IMR-90 (cell line): ENCODE measurements around the gene NAGLU. TPM values are rescaled to one million over a fixed set of nuclear protein-coding genes. Genes with fewer than 3 reads are reported as not detected.

Experiments
- ATAC-seq: fragments of 200-7000 bp; cut with Tn5 transposase; 2 replicates; pipeline ENCODE4 v1.9.1; 2020; ENCODE audit warnings: low read depth, mild to moderate bottlenecking, moderate library complexity
- BruUV-seq: library from RNA; stranded (reverse); fragments of 400-500 nt; replicated peaks from 2 replicates; lab custom pipeline; 2021; lab: Mats Ljungman, UMichigan
- CTCF ChIA-PET: fragments of 300-600 bp; formaldehyde crosslinking; extraction: SDS; loops from one replicate; lab custom pipeline; 2021; ENCODE audit warnings: antibody characterized with exemption; lab: Yijun Ruan, JAX
- POLR2A ChIA-PET: fragments of 300-600 bp; sonication (Branson Sonifier 250); formaldehyde crosslinking; loops from one replicate; lab custom pipeline; 2022; ENCODE audit warnings: antibody characterized with exemption; ENCODE audit not compliant: unreplicated experiment; lab: Charles Lee
- DNase-seq: peaks from one replicate; pipeline ENCODE4 v3.0.0; 2013
- H2AFZ ChIP-seq: replicated peaks from 2 replicates; pipeline ENCODE3; 2013; ENCODE audit warnings: low read length, mild to moderate bottlenecking; ENCODE audit not compliant: poor library complexity
- H2AK5ac ChIP-seq: 2 replicates; pipeline ENCODE4 v1.6.1; 2013; ENCODE audit warnings: low read depth, low read length, inconsistent platforms
- H2AK9ac ChIP-seq: replicated peaks from 2 replicates; pipeline ENCODE3; 2013; ENCODE audit warnings: mild to moderate bottlenecking, low read depth, low read length, moderate library complexity; ENCODE audit not compliant: poor library complexity
- H2BK120ac ChIP-seq: 2 replicates; pipeline ENCODE4 v1.6.1; 2013; ENCODE audit warnings: low read depth, low read length, inconsistent platforms
- H2BK15ac ChIP-seq: 3 replicates; pipeline ENCODE4 v1.6.1; 2013; ENCODE audit warnings: low read depth, low read length, inconsistent platforms
- H2BK20ac ChIP-seq: 2 replicates; pipeline ENCODE4 v1.6.1; 2013; ENCODE audit warnings: low read depth, mild to moderate bottlenecking, inconsistent platforms, low read length, moderate library complexity
- H2BK5ac ChIP-seq: 2 replicates; pipeline ENCODE4 v1.6.1; 2013; ENCODE audit warnings: mild to moderate bottlenecking, low read depth, low read length, inconsistent platforms; ENCODE audit not compliant: poor library complexity, severe bottlenecking
- H3K14ac ChIP-seq: replicated peaks from 2 replicates; pipeline ENCODE4 v1.6.1; 2013; ENCODE audit warnings: low read depth, low read length, inconsistent platforms
- H3K18ac ChIP-seq: 2 replicates; pipeline ENCODE4 v1.6.1; 2013; ENCODE audit warnings: low read depth, low read length, control low read depth
- H3K23ac ChIP-seq: 2 replicates; pipeline ENCODE4 v1.6.1; 2013; ENCODE audit warnings: low read depth, low read length, inconsistent platforms
- H3K27ac ChIP-seq: 2 replicates; pipeline ENCODE4 v1.5.1; 2013; ENCODE audit warnings: mild to moderate bottlenecking, control low read depth, low read length; ENCODE audit not compliant: insufficient read depth
- H3K27me3 ChIP-seq: 2 replicates; pipeline ENCODE4 v1.6.1; 2013; ENCODE audit warnings: low read length; ENCODE audit not compliant: control insufficient read depth, insufficient read depth
- H3K36me3 ChIP-seq: 2 replicates; pipeline ENCODE4 v1.6.1; 2013; ENCODE audit warnings: low read length, mixed read lengths; ENCODE audit not compliant: control insufficient read depth, insufficient read depth
- H3K4ac ChIP-seq: 2 replicates; pipeline ENCODE4 v1.6.1; 2013; ENCODE audit warnings: low read depth, low read length, inconsistent platforms
- H3K4me1 ChIP-seq: 2 replicates; pipeline ENCODE4 v1.6.1; 2013; ENCODE audit warnings: low read length, mixed read lengths; ENCODE audit not compliant: control insufficient read depth, insufficient read depth
- H3K4me2 ChIP-seq: 2 replicates; pipeline ENCODE4 v1.6.1; 2013; ENCODE audit warnings: low read depth, mild to moderate bottlenecking, control low read depth, low read length, moderate library complexity
- H3K4me3 ChIP-seq: 2 replicates; pipeline ENCODE4 v1.5.1; 2013; ENCODE audit warnings: low read depth, mild to moderate bottlenecking, control low read depth, low read length, moderate library complexity; ENCODE audit not compliant: insufficient read depth
- H3K56ac ChIP-seq: 2 replicates; pipeline ENCODE4 v1.6.1; 2013; ENCODE audit warnings: low read length, inconsistent platforms; ENCODE audit not compliant: insufficient read depth; ENCODE audit errors: extremely low read depth
- H3K79me1 ChIP-seq, 2 experiments: 2 replicates each; pipeline ENCODE4 v1.6.1; 2013; ENCODE audit warnings: low read length in 2 of 2, inconsistent platforms in 1 of 2, low read depth in 1 of 2
- H3K9ac ChIP-seq: 2 replicates; pipeline ENCODE4 v1.6.1; 2013; ENCODE audit warnings: low read depth, low read length, control low read depth
- H3K9me1 ChIP-seq: 2 replicates; pipeline ENCODE4 v1.6.1; 2013; ENCODE audit warnings: low read length, inconsistent platforms; ENCODE audit not compliant: insufficient read depth
- H3K9me3 ChIP-seq: 2 replicates; pipeline ENCODE4 v1.6.1; 2013; ENCODE audit warnings: low read length; ENCODE audit not compliant: control insufficient read depth, insufficient read depth
- H4K20me1 ChIP-seq: 2 replicates; pipeline ENCODE4 v1.6.1; 2013; ENCODE audit warnings: low read length, inconsistent platforms; ENCODE audit not compliant: insufficient read depth
- H4K5ac ChIP-seq: 2 replicates; pipeline ENCODE4 v1.6.1; 2013; ENCODE audit warnings: mild to moderate bottlenecking, low read depth, low read length, control low read depth
- H4K8ac ChIP-seq, 2 experiments: 2 replicates each; pipeline ENCODE4 v1.6.1; 2013; ENCODE audit warnings: low read depth in 2 of 2, low read length in 2 of 2, control low read depth in 1 of 2, inconsistent platforms in 1 of 2
- H4K91ac ChIP-seq: 2 replicates; pipeline ENCODE4 v1.6.1; 2013; ENCODE audit warnings: low read depth, low read length, inconsistent platforms; ENCODE audit not compliant: insufficient read depth
- CEBPB ChIP-seq: IDR thresholded peaks from 2 replicates; pipeline ENCODE4 v1.6.1; 2012; ENCODE audit warnings: low read depth, low read length, improper control_type of control experiment
- CHD1 ChIP-seq: IDR thresholded peaks from 2 replicates; pipeline ENCODE4 v1.6.1; 2012; ENCODE audit warnings: low read depth, low read length, improper control_type of control experiment
- CTCF ChIP-seq: conservative IDR thresholded peaks from 2 replicates; pipeline ENCODE4 v1.5.1; 2012; ENCODE audit warnings: mild to moderate bottlenecking, low read depth, low read length, improper control_type of control experiment
- MAFK ChIP-seq: IDR thresholded peaks from 2 replicates; pipeline ENCODE4 v1.6.1; 2012; ENCODE audit warnings: low read depth, low read length, improper control_type of control experiment
- MAZ ChIP-seq: IDR thresholded peaks from 2 replicates; pipeline ENCODE4 v1.6.1; 2012; ENCODE audit warnings: low read depth, mild to moderate bottlenecking, low read length, improper control_type of control experiment, moderate library complexity, borderline replicate concordance
- MXI1 ChIP-seq: IDR thresholded peaks from 2 replicates; pipeline ENCODE4 v1.6.1; 2012; ENCODE audit warnings: low read depth, mild to moderate bottlenecking, low read length, moderate library complexity, borderline replicate concordance
- POLR2A ChIP-seq: IDR thresholded peaks from 2 replicates; pipeline ENCODE4 v1.6.1; 2012; ENCODE audit warnings: mild to moderate bottlenecking, low read depth, low read length
- RFX5 ChIP-seq: IDR thresholded peaks from 2 replicates; pipeline ENCODE4 v1.8.0; 2012; ENCODE audit warnings: low read depth, mild to moderate bottlenecking, low read length, moderate library complexity
- WGBS, 2 experiments: methylation state at CpG; one replicate each; pipeline versions ENCODE4 v1.1.5 to v1.1.7; 2013; ENCODE audit warnings: missing lambda C conversion rate in 2 of 2; ENCODE audit not compliant: insufficient read length in 1 of 2; ENCODE audit errors: extremely low coverage in 2 of 2; 5-methylcytosine and 5-hydroxymethylcytosine counted together
- dilution Hi-C: fragments of 300-500 bp; cut with HindIII; formaldehyde crosslinking; loops from one replicate; pipeline ENCODE4 v1.14.3; 2018; ENCODE audit warnings: low sequenced_read_pairs; ENCODE audit not compliant: unreplicated experiment
- in situ Hi-C: fragments of 300-500 bp; cut with MboI; formaldehyde crosslinking; loops from 3 replicates; pipeline ENCODE4 v1.14.3; 2019; ENCODE audit warnings: low sequenced_read_pairs, inconsistent platforms, mixed read lengths
- intact Hi-C: fragments of 100-400 bp; cut with micrococcal nuclease; formaldehyde crosslinking; loops from 2 replicates; pipeline ENCODE4 v1.10.0; 2022
- polyA plus RNA-seq, 3 experiments: library from polyadenylated mRNA; depleted of rRNA; stranded (reverse); fragments of >200 nt; gene quantifications; 2 replicates each; pipeline ENCODE4 v1.2.3, GENCODE V29; 2012; ENCODE audit warnings: low replicate concordance in 1 of 3
- total RNA-seq: library from RNA; depleted of rRNA; stranded (reverse); fragments of >200 nt; gene quantifications from 2 replicates; pipeline ENCODE4 v1.2.3, GENCODE V29; 2012

Gene NAGLU
- total and polyA plus RNA-seq, 2 of the 4 experiments (the other 2 are of a cell fraction), result 6.5 to 29.2 TPM

- 81% methylated on average over 2 of the region's 6 CpGs; no CpG with 5 or more reads in 1 of the 2 experiments for WGBS, 2 experiments
- peaks cover 38% of the 10 kb centered on the region for H3K4me1 ChIP-seq
- peak overlapping the region; percentile 12 for H2BK5ac ChIP-seq
- in situ Hi-C loops (no loop called here), dilution Hi-C loops (no loop called here), intact Hi-C loops (no loop called here)
- H3K79me1 ChIP-seq, result peaks cover 0 to 29% of the 10 kb centered on the region in 2 experiments; a peak in 2 of 4 replicates
- peak overlapping the region; percentile 76 for H4K5ac ChIP-seq
- peak overlapping the region; percentile 55 for H4K91ac ChIP-seq
- ChIA-PET POLR2A (no interaction called here), CTCF (interaction anchor here (0.8 kb wide), 1 partner anchor 106 kb away, joined by 4 read pairs; no protein-coding TSS in a partner anchor)
- H3K23ac ChIP-seq, result no peak overlapping the region
- no peaks in the 10 kb centered on the region for H4K20me1 ChIP-seq
- H3K14ac ChIP-seq, result peak overlapping the region; percentile 17
- peak; percentile 56 for DNase-seq
- no peak overlapping the region for H3K4me3 ChIP-seq
- BruUV-seq, result no TSS peak
- H2BK15ac ChIP-seq, result no peak overlapping the region
- H4K8ac ChIP-seq, result 0 out of 4 replicates have a peak overlapping the region, but pooled peaks of 1 of the 2 experiments have one; percentile 32
- no peak overlapping the region for H3K56ac ChIP-seq
- H2BK120ac ChIP-seq, result peak overlapping the region; percentile 67; the same call in 1 of the 2 replicates
- no peaks in the 10 kb centered on the region for H3K9me3 ChIP-seq
- no peaks in the 10 kb centered on the region for H3K27me3 ChIP-seq
- peak overlapping the region; percentile 5; the same call in 1 of the 2 replicates for H2BK20ac ChIP-seq
- H2AK5ac ChIP-seq, result peak overlapping the region; percentile 45; the same call in 1 of the 2 replicates
- H3K9me1 ChIP-seq, result peaks cover 20% of the 10 kb centered on the region
- H3K9ac ChIP-seq, result peak overlapping the region; percentile 12; the same call in 1 of the 2 replicates
- peak; percentile 50 for ATAC-seq
- H3K18ac ChIP-seq, result peak overlapping the region; percentile 33; the same call in 1 of the 2 replicates
- H3K4ac ChIP-seq, result peak overlapping the region; percentile 71
- peak overlapping the region; percentile 77; the same call in 1 of the 2 replicates for H3K27ac ChIP-seq
- TF ChIP-seq MXI1 (no peak), MAFK (no peak), CTCF (no peak), POLR2A (no peak), MAZ (no peak), CEBPB (no peak), RFX5 (no peak), CHD1 (no peak)
- H2AFZ ChIP-seq, result no peak overlapping the region
- H3K4me2 ChIP-seq, result peak overlapping the region; percentile 40; the same call in 1 of the 2 replicates
- peak overlapping the region; percentile 25 for H2AK9ac ChIP-seq
- peaks cover 18% of the 10 kb centered on the region for H3K36me3 ChIP-seq
Measured at GRCh38 chr17:42512733-42513251, 23.2 kb upstream of the NAGLU start.
